GM19395 (cell line): ENCODE results near the gene PCDH18.

ENCODE experiments used
- ATAC-seq: cut with Tn5 transposase; IDR thresholded peaks from one replicate; pipeline ENCODE4 v1.9.1; 2021; ENCODE audit warnings: mild to moderate bottlenecking, moderate library complexity; ENCODE audit not compliant: unreplicated experiment

The PCDH18 gene

DNA sequence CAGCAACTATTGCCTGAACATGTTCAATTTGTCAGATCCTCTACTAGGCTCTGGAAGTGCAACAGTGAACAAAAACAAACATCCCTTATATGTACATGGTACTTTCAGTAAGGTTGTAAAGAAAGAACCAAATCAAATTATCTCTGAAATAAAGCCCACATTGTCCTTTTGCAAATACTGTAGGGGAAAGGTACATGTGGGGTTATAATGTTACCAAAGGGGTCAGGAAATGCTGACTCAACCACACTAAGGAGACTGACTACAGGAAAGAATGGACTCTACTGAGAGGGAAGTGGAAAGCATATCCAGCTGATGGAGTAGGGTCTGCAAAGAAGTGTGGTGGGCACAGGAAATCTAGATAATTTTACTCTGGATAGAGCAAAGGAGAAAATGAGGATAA, 61.5 kb downstream of the PCDH18 start:
- ATAC-seq = no peak
